Gastroesophageal sphincter (tissue), 3 donors: Measurements from ENCODE around the gene XDH.

Source experiments
- CTCF ChIP-seq, 4 experiments: fragments of 200-600 bp in 2 of 4; fragments of 450-650 bp in 2 of 4; sonication (generic) in 1 of 4; IDR thresholded peaks; one replicate each; pipeline ENCODE4 v1.5.1; 2017 to 2019; ENCODE audit warnings: antibody characterized with exemption in 4 of 4, mild to moderate bottlenecking in 2 of 4, moderate library complexity in 2 of 4
- EP300 ChIP-seq: sonication (generic); formaldehyde crosslinking; IDR thresholded peaks from one replicate; pipeline ENCODE4 v1.6.1; 2017; ENCODE audit warnings: antibody characterized with exemption, mild to moderate bottlenecking
- POLR2A ChIP-seq, 2 donors: fragments of 450-650 bp; IDR thresholded peaks; one replicate each; pipeline ENCODE4 v1.6.1; 2017; ENCODE audit warnings: antibody characterized with exemption in 2 of 2, mild to moderate bottlenecking in 2 of 2, moderate library complexity in 1 of 2
- POLR2AphosphoS5 ChIP-seq: sonication (generic); formaldehyde crosslinking; IDR thresholded peaks from one replicate; pipeline ENCODE4 v1.6.1; 2017; ENCODE audit warnings: antibody characterized with exemption

- TF ChIP-seq CTCF (IDR thresholded peaks at IDR 0.05) (no peak), POLR2A (IDR thresholded peaks at IDR 0.05) (no peak), POLR2AphosphoS5 (no peak), EP300 (no peak)
Observed at GRCh38 chr2:31457651-31458050, 43.1 kb upstream of the XDH start.
